AG04449 (cell line): ENCODE results near the gene LETM1.
A peak's percentile ranks its signal among the peaks of the same experiment; 100 is the strongest.

ENCODE experiments used
- CTCF ChIA-PET: fragments of 350-600 bp; formaldehyde crosslinking; extraction: SDS; loops from one replicate; lab custom pipeline; 2021; ENCODE audit warnings: antibody characterized with exemption; lab: Yijun Ruan, JAX
- POLR2A ChIA-PET: fragments of 400-600, 350-600 bp; formaldehyde crosslinking; extraction: SDS; loops from one replicate; lab custom pipeline; 2020; ENCODE audit warnings: antibody characterized with exemption, inconsistent platforms; lab: Yijun Ruan, JAX
- DNase-seq: peaks from one replicate; pipeline ENCODE4 v3.0.0-alpha.2; 2010; ENCODE audit warnings: low read depth, low spot score
- H3K4me3 ChIP-seq: 2 replicates; pipeline ENCODE4 v1.5.1; 2011; ENCODE audit warnings: low read depth, mild to moderate bottlenecking, control low read depth, low read length
- CTCF ChIP-seq: IDR thresholded peaks from one replicate; pipeline ENCODE4 v1.5.1; 2011; ENCODE audit warnings: mild to moderate bottlenecking, moderate library complexity, low read length, control low read depth, inconsistent platforms; ENCODE audit not compliant: insufficient read depth; ENCODE audit errors: missing control alignments

Gene LETM1

DNA sequence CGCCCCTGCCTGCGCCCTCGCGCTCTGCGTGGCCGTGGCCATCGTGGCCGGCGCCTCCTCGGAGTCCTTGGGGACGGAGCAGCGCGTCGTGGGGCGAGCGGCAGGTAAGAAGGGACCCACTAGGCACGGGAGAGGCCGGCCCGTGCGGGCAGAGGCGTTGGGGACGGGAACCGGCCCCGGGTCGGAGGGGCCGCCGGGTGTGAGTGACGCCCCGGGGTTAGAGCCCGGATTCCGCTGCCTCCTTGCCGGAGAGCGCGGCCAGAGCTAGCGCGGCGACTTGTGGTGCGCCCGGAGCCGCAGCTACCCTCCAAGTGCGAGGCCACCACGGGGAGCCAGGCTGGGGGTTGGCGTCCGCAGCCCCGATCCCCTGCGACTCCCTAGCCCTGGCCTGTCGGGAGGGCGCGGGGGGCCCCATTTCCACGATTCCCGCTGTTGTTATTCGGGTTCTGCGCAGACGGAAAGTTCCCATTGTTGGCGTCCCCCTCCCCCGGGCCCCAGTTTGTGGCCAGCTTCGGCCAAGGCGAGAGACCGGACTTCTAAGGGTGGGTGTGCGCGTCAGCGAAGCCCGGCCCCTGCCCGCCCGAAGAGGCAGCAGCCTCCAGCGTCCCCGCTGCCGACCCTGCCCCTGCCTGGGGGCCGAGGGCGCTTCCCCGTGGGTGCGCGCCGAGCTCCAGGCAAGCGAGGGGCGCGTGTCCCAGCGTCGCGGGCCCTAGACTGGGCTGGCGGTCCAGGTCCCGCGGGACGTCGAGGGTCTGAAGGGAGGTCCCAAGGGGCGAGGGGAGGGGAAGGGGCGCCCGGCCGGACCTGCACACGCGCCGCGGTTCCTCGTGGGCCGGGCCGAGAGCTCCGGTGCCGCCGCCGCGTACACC, 61.8 kb downstream of the LETM1 start:
- no peak for DNase-seq
- POLR2A ChIA-PET: interaction anchor here (0.7 kb wide), 1 partner anchor 20 kb away, joined by 3 read pairs; no protein-coding TSS in a partner anchor
- peak overlapping the region; percentile 45 for H3K4me3 ChIP-seq
- TF ChIP-seq CTCF: no peak
- CTCF ChIA-PET: interaction anchor here (0.8 to 11.8 kb wide), 6 partner anchors 17 to 117 kb away, joined by 3 to 107 read pairs (median 4); no protein-coding TSS in a partner anchor

GRCh38 chr4:1793496-1793840, 62.5 kb downstream of the LETM1 start:
- H3K4me3 ChIP-seq: peak overlapping the region; percentile 45
- DNase-seq: no peak
- ChIA-PET CTCF (interaction anchor here (1.7 to 11.8 kb wide), 3 partner anchors 18 to 117 kb away, joined by 6 to 107 read pairs (median 7); no protein-coding TSS in a partner anchor), POLR2A (no interaction called here)
- TF ChIP-seq CTCF: no peak

- TF ChIP-seq CTCF: no peak
- POLR2A ChIA-PET: no interaction called here
- CTCF ChIA-PET: interaction anchor here (1.3 to 11.8 kb wide), 3 partner anchors 18 to 118 kb away, joined by 4 to 107 read pairs (median 6); no protein-coding TSS in a partner anchor
- DNase-seq: no peak
- H3K4me3 ChIP-seq: peak within 1 kb of the TSS; percentile 45
These were observed 63.0 kb downstream of the LETM1 start, which contains the start of gene FGFR3 for GRCh38 chr4:1792832-1793495. Gene FGFR3, plus strand, starts transcription at chr4:1793293. Its CDS starts 642 bp downstream, at chr4:1793935.

- POLR2A ChIA-PET: no interaction called here
- no peak overlapping the region for H3K4me3 ChIP-seq
- CTCF ChIA-PET: interaction anchor here (1.3 to 11.8 kb wide), 4 partner anchors 19 to 118 kb away, joined by 3 to 107 read pairs (median 5); no protein-coding TSS in a partner anchor
- DNase-seq: no peak
- TF ChIP-seq CTCF: no peak
These were observed 63.7 kb downstream of the LETM1 start for GRCh38 chr4:1792158-1792831.

DNA sequence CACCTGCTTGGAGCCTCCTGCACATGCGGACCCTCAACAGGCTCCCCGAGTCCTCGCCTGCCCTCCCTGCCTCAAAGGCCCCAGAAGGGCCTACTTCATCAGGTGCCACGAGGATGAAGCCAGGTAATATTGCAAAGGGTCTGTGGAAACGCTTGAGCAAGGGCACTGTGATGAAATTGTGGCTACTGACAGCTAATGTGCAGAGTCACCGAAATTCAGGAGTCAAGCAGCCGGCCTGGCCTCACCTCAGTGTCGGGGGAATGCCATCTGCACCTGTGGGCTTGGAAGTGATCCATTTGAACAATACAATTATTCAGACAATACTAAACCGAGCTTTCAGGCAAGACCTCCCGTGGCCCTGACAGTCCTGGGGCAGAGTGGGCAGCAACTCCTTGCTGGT, 66.0 kb downstream of the LETM1 start:
- H3K4me3 ChIP-seq: no peak overlapping the region
- ChIA-PET POLR2A (no interaction called here), CTCF (interaction anchor here (1.0 to 11.8 kb wide), 2 partner anchors 21 to 42 kb away, joined by 3 to 107 read pairs; no protein-coding TSS in a partner anchor)
- no peak for DNase-seq
- TF ChIP-seq CTCF: no peak
